NCI-H748 treated with DMSO at 0.1 percent for 48 hours (cell line): ENCODE measurements around the gene USP6.
A peak's percentile ranks its signal among the peaks of the same experiment; 100 is the strongest.
"Not testable (repeated sequence)": the region's sequence is repeated elsewhere in the genome, so short reads cannot be mapped to it uniquely, and the experiment has no call there.

Source experiments
- DNase-seq: peaks from one replicate; lab custom pipeline; 2025; lab: John Stamatoyannopoulos, UW

USP6 gene

DNA sequence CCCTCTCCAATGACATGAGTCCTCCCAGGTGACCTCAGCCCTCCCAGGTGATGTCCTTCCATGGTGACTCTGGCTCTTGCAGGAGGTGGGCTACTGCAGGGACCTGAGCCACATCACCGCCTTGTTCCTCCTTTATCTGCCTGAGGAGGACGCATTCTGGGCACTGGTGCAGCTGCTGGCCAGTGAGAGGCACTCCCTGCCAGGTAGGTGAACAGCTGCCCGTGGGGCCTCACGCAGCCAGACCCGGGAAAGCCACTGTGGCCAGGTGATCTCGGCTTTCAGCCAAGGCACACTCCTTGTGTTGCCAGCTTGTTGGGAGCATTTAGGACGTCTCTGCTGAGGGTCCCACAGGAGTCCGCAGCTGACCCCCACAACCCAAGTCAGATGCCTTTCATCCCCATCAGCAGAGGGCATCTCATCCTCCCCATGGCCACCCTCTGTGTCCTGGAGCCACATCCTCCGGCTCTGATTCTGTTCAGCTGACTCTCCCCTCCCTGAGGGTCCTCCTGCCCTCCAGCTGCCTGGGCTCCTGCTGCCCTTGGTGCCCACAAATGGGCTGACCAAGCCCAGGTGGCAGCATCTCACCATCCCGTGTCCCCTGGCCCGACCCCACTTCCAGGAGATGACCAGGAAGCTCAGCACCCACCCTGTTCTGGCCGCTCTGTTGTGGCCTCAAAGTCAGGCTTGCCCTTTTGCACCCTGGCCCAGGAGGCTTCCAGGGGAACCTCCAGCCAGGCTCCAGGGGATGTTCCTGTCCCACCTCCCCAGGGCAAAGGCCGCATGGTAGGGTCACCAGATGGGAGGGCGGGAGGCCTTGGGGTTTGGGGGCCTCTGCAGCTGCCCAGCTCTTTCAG is 20.1 kb downstream of the USP6 start:
- no peak for DNase-seq

DNA sequence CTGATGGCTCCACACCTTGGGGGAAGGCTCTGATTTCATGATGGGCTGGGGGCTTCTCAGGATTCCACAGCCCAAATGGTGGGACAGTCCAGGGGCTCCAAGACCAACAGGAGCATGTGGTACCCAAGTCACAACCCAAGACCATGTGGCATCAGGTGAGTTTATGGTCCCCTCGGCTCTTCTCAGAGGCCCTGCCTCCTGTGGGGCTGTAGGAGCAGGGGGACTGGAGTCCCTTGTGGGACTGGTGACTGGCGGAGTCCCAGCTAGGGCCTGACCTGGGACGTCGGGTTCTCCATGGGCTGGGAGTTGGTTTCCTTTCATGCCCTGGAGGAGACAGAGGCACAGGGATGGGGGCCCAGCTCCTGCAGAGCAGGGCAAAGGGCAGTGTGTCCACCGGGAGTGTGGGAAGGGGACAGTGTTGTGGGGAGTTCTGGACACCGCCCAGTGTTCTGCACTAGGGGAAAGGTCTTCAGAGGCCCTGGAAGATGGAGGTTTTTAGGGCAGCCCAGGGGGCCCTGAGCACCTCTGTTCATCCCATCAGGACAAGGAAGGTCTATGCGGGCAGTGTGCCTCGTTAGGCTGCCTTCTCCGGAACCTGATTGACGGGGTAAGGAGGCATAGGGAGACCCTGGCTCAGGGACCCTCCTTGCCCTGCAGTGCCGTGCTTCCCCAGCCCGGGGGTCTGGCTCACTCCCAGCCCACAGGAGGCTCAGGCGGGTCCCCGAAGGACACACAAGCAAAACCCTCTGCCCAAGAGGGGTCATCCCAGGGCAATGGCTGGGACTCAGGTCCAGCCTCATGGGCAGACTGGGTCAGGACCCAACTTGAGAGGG is 21.0 kb downstream of the USP6 start:
- not testable (repeated sequence) for DNase-seq

DNA sequence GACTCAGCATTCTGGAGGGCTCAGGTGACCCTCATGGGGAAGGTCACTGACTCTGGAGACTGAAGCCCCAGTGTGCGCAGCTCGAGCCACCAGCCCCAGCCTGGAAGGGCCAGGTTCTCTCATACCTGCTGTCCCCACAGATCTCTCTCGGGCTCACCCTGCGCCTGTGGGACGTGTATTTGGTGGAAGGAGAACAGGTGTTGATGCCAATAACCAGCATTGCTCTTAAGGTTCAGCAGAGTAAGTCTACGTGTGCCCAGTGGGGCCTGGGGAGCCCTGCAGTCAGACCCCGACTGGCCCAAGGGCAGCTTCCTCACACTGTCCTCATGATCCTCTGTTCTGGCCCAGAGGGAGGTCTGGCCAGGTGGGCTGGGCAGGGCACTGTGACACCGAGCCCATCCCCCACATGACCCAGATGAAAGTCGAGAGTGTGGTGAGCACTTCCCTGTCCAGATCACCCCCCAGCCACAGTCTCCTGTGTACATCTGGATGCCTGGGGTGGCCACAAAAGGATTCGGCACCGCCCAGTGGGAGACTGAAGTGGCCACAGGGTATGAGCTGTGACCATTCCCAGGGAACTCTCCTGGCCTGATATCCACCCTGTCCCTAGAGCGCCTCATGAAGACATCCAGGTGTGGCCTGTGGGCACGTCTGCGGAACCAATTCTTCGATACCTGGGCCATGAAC is 21.8 kb downstream of the USP6 start:
- not testable (repeated sequence) for DNase-seq

DNA sequence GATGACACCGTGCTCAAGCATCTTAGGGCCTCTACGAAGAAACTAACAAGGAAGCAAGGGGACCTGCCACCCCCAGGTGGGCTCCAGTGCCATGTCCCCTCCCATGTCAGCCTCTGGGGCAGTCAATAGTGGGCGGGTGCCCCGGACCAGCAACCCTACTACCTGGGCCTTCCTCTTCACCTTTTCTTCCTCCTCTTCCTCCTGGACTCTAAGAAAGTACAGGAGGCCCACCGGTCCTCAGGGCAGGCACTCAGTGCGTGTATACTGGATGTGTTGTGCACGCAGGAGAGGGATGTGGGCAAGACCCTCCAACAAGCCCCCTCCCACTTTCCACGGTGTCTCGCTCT is 22.3 kb downstream of the USP6 start:
- DNase-seq, result not testable (repeated sequence)

DNA sequence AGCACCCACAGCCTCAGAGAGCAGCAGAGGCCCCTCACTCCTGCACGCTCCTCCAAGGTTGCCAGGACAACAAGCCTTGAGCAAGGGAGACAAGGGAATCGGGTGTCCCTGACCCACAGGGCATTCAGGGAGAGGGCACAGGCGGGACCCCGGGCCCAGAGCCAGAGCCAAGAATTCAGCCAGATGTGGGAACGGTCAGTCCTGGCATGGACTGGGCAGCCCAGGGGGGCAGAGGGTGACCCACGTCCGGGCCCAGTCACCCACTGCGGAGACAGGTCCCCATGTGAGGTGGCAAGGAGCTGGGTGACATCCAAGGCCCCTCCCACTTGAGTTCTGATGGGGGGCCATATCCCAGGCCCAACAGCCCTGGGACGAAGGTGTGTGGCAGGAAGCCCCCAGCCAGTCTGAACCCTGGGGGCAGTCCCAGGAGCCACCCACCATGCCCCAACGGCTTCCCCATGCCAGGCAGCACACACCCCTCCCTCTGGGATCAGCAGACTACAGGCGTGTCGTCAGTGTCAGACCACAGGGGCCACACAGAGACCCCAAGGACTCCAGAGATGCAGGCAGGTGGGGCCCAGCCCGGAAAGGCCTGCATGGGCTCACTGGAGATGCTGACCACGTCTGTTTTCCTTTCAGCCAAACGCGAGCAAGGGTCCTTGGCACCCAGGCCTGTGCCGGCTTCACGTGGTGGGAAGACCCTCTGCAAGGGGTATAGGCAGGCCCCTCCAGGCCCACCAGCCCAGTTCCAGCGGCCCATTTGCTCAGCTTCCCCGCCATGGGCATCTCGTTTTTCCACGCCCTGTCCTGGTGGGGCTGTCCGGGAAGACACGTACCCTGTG is 23.0 kb downstream of the USP6 start:
- DNase-seq, result no peak

DNA sequence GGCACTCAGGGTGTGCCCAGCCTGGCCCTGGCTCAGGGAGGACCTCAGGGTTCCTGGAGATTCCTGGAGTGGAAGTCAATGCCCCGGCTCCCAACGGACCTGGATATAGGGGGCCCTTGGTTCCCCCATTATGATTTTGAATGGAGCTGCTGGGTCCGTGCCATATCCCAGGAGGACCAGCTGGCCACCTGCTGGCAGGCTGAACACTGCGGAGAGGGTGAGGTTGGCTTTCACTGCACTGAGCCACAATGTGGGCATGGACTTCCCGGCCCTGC is 23.6 kb downstream of the USP6 start:
- no peak for DNase-seq

DNA sequence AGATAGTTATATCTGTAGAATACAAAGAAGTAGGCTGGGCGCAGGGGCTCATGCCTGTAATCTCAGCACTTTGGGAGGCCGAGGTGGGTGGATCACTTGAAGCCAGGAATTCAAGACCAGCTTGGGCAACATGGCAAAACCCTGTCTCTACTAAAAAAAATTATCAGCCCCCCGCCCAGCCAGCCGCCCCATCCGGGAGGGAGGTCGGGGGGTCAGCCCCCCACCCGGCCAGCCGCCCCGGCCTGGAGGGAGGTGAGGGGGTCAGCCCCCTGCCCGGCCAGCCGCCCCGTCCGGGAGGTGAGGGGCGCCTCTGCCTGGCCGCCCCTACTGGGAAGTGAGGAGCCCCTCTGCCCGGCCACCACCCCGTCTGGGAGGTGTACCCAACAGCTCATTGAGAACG is 27.0 kb downstream of the USP6 start:
- DNase-seq, result not testable (repeated sequence)

DNA sequence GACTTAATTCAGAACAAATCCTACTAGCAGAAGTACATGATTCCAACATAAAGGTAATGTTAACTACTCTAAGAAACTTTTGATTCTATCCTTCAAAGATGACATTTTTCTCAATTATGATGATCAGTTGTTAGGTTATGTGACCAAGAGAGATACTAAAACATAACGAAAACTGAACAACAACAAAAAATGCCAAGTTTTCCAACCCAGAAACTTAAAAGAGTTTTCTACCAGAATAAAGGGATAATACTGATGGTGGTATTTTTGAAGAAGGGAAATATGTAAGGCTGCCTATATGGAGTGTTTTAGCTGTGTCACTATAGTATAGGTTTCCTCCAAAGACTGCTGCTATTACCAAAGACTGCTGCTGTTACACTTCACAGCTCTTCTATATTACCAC is 30.3 kb downstream of the USP6 start:
- DNase-seq, result not testable (repeated sequence)

DNA sequence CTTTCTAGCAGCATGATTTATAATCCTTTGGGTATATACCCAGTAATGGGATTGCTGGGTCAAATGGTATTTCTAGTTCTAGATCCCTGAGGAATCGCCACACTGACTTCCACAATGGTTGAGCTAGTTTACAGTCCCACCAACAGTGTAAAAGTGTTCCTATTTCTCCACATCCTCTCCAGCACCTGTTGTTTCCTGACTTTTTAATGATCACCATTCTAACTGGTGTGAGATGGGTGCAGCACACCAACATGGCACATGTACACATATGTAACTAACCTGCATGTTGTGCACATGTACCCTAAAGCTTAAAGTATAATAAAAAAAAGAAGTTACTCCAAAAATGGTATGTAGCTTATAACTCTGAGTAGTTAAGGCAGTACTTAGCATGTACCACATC is 44.9 kb downstream of the USP6 start:
- DNase-seq, result not testable (repeated sequence)

DNA sequence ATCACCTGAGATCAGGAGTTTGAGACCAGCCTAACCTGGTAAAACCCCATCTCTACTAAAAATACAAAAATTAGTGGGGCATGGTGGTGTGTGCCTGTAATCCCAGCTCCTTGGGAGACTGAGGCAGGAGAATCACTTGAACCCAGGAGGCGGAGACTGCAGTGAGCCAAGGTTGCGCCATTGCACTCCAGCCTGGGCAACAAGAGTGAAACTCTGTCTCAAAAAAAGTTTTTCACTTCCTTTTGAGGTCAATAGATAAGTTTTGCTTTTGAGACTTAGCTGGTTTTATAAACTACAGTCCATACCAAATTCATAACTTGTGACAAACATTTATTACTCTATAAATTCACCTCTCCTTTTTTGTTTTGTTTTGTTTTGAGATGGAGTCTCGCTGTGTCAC is 46.0 kb downstream of the USP6 start:
- not testable (repeated sequence) for DNase-seq

DNA sequence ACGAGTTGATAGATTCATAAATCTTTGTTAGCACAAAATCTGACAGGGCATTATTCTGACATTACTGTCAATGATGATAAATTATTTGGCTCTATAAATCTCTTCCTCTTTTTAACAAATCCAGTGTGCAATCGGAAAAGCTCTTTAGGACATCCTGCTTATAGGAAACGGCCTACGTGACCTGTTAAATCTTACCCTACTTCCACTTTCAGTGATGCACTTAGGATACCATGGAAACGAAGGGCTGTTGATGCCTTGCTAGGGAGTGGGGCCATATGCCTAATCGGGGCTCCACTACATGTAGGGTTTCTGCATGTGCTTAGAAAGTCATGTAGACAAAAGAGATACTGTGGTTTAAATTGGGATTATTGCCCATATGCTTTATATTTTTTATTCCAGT is 48.6 kb downstream of the USP6 start:
- no peak for DNase-seq

DNA sequence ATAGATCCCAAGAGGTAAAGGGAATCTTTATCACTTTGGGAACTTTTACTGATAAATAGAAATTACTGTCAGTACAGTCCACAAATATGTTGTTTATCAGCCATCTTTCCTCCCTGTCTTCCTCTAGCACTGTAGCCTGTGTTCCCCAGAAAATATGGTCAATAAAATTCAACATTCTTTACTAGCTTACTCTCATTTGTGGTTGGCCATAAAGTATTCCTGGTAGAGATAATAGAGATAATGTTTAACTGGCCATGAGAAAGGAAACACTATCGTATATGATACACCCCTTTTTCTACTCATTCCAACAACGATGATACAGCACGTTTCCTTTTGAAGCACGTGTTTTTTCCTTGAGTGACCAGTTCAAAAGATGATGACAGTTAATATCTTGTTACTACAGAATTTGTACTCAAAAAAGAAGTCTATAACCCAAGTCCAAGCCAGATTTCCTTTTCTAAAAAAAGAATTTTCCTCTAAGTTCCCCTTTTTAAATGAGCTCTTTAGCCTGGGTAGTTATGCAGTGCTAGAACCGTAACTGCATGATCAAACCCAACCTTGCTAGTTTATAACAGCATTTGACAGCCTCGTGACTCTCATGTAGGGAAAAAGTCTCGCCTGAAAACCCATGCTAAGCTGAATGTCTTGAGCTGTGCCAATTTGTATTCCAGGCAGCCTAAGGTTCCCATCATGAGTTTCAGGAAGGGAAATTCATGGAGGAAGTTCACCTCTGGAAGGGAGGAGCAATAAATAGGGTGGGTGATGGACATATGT is 50.1 kb downstream of the USP6 start:
- not testable (repeated sequence) for DNase-seq

DNA sequence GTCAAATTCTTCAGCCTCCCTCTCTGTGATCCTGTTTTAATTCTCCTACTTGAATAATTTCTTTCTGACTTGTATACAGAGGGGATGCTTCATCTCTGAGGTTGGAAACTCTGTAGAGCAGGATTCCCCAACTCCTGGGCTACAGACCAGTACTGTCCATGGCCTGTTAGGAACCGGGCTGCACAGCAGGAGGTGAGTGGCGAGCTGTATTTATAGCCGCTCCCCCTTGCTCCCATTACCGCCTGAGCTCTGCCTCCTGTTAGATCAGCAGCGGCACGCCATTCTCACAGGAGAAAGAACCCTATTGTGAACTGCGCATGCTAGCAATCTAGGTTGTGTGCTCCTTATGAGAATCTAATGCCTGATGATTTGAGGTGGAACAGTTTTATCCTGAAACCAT is 59.2 kb downstream of the USP6 start:
- DNase-seq, result not testable (repeated sequence)

DNA sequence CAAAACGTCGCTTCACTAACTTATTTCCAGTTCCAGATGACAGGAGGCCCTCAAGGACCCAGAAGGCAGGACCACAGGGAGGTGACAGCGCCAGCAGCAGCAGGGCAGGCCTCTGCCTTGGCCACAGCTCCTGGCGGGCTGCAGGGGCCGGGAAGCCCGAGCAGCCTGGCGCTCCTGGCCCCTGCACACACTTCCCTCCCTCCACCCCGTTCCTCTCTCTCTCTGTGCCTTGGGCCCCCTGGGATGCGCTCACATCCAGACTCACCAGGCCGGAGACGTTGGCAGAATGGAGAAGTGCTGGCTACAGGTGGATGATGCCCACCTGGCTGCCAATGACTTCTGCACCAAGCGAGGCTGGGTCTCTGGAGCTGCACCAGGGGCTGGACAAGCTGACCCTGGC is 63.2 kb downstream of the USP6 start:
- no peak for DNase-seq

DNA sequence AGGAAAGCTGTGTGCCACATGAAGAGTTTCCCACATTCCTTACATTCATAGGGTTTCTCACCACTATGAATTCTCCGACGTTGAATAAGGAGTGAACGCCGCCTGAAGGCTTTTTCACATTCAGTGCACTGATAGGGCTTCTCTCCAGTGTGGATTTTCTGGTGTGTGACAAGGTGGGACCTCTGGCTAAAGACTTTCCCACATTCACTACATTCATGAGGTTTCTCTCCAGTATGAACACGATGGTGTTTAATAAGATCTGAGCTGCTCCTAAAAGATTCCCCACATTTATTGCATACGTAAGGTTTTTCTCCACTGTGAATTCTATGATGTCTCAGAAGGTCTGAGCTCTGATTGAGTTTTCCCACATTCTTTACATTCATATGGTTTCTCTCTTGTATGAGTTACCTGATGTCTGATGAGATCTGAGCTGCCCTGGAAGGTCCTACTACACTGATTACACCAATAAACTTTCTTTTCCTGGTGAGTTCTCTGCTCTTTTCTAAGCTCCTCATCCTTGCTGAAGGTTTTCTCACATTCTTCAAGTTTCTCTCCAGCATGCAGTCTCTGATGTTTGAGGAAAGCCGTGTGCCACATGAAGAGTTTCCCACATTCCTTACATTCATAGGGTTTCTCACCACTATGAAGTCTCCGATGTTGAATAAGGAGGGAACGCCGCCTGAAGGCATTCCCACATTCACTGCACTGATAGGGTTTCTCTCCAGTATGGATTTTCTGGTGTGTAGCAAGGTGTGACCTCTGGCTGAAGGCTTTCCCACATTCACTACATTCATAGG is 65.9 kb downstream of the USP6 start:
- no peak for DNase-seq

DNA sequence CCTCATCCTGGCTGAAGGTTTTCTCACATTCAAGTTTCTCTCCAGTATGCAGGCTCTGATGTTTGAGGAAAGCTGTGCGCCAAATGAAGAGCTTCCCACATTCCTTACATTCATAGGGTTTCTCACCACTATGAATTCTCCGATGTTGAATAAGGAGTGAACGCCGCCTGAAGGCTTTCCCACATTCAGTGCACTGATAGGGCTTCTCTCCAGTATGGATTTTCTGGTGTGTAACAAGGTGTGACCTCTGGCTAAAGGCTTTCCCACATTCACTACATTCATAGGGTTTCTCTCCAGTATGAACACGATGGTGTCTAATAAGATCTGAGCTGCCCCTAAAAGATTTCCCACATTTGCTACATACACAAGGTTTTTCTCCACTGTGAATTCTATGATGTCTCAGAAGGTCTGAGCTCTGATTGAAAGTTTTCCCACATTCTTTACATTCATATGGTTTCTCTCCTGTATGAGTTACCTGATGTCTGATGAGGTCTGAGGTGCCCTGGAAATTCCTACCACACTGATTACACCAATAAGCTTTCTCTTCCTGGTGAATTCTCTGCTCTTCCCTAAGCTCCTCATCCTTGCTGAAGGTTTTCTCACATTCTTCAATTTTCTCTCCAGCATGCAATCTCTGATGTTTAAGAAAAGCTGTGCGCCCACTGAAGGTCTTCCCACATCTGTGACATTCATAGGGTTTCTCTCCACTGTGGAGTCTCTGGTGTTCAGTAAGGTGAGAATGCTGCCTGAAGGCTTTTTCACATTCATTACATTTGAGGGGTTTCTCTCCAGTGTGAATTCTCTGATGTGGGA is 67.0 kb downstream of the USP6 start:
- no peak for DNase-seq

DNA sequence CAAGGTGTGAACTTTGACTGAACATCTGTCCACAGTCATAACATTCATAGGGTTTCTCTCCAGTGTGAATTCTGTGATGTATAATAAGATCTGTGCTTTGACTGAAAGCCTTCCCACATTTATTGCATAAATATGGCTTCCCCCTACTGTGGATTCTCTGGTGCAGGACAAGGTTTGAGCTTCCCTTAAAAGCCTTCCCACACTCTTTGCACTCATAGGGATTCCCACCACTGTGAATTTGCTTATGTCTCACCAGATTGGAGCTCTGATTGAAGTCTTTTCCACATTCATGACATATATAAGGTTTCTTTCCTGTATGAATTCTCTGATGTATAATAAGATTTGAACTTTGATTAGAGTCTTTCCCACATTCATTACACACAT is 67.6 kb downstream of the USP6 start:
- no peak for DNase-seq

DNA sequence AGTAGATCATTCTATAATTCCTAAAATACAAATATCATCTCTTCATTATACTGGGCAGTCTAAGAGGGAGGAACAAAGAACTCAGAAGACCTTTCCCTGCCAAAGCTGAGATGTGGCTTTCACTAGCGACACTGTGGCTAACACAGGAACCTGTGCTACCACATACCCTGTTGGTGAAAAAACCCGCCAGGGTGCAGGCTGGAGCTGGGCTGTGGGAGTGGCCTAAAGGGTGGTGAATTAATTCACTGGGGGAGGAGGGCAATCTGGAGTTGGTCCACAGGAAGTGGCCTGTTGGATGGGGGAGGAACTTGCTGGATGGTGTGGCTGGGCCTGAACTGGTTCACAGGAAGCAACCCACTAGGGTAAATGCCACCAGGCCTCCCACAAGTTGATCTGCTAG is 68.5 kb downstream of the USP6 start:
- DNase-seq, result no peak

DNA sequence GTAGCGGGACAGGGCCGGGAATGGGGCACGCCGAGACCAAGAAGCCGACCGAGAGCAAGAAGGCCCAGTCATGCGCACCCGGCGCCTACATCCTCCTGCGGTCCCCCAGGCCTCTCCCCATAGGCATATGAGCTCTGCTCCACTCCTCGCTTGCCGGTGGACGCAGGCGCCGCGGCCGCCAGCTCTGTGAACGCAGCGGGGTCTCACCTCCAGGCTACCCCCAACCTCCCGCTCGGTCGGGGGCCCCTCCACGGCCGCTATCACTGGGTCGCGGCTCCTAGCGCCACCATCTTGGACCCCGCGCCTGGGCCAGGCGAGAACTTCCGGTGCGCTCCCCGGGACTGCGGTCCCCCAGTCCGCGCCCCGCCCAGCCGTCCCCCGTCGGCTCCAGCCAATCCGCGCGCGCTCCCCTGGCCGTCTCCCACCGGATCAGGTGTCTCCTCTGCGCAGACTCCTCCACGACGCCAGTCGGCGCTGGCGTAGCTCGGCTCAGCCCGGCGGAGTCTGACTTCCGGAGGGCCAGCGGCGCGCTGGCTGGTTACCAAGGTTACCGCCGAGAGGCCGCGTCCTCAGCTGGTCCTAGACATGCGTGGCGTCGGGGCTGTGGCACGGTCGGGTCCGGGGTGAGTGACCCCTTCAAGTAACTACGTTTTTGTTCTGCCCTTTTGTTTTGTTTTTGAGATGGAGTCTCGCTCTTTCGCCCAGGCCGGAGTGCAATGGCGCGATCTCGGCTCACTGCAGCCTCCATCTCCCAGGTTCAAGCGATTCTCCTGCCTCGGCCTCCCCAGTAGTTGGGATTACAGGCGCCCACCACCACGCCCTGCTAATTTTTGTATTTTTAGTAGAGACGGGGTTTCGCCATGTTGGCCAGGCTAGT is 75.9 kb downstream of the USP6 start, which contains the start of gene ZNF594:
TSS of gene ZNF594 (minus strand) at position 328 of the 877 bp plus-strand sequence. CDS start 7,612 bp downstream, outside the sequence.
- peak; percentile 95 for DNase-seq
